ENCODE measurements around the gene YWHAH. TPM values are rescaled to one million over a fixed set of nuclear protein-coding genes. Genes with fewer than 3 reads are reported as not detected.

Gene YWHAH
- total and polyA plus RNA-seq, 2 of the 8 experiments (the other 6 are each of a cell fraction or from before 2014, with no cell fraction given) = 146 to 247 TPM

DNA sequence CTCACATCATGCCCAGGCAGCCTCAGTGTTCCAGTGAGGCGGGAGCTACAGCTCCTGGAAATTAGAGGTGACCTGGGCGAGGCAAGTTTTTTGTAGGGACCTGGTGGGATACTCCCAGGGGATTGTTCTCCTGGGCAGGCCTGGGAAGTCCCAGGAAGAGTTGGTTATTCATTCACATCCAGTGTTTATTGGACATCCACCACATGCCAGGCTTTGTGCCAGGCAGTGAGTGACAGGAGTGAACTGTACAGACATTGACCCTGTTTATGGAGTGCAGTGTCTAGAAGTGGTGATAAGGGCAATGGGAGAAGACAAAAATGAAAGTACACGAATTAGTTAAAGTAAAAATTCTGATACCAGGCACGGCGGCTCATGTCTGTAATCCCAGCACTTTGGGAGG lies 29.4 kb downstream of the YWHAH start (continued):
- TF ChIP-seq RBBP5 (IDR thresholded peaks at IDR 0.05; ENCODE audit: borderline replicate concordance, low read depth, low read length) = no peak
- no peak for TF ChIP-seq NRF1 (IDR thresholded peaks at IDR 0.05; ENCODE audit: low read depth, low read length)
- no peak for TF ChIP-seq RXRA (IDR thresholded peaks at IDR 0.05; ENCODE audit: insufficient read depth, low read depth, low read length)
- TF ChIP-seq BRCA1 (IDR thresholded peaks at IDR 0.05; ENCODE audit: low read depth, low read length) = no peak

All from H1 (cell line).